ENCODE data around the gene SEC62. TPM values are rescaled to one million over a fixed set of nuclear protein-coding genes. Genes with fewer than 3 reads are reported as not detected.

The SEC62 gene
- total and polyA plus RNA-seq, 9 of the 15 experiments (the other 6 are each of a cell fraction or from before 2014, with no cell fraction given) = 34.5 to 152 (median 51.8) TPM

DNA sequence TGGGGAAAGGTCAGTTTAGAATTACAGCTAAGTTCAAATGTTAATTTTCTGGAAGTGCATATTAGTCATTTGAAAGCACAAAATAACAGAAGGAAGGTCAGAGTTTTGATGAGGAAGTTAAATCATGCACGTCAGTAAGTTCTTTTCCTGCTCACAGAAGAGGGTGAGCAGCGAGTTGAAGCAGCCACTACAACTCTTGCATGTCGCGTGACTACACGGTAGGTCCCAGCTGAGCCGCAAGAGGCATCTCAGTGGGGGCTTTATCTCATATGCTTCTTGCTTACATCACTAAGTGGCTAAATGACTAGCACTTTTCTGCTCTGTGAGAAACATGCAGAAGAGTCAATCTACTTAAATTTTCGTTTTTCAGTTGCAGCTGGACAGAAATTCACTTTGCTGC, 21.3 kb upstream of the SEC62 start (continued):
- TF ChIP-seq, protein P1, sequence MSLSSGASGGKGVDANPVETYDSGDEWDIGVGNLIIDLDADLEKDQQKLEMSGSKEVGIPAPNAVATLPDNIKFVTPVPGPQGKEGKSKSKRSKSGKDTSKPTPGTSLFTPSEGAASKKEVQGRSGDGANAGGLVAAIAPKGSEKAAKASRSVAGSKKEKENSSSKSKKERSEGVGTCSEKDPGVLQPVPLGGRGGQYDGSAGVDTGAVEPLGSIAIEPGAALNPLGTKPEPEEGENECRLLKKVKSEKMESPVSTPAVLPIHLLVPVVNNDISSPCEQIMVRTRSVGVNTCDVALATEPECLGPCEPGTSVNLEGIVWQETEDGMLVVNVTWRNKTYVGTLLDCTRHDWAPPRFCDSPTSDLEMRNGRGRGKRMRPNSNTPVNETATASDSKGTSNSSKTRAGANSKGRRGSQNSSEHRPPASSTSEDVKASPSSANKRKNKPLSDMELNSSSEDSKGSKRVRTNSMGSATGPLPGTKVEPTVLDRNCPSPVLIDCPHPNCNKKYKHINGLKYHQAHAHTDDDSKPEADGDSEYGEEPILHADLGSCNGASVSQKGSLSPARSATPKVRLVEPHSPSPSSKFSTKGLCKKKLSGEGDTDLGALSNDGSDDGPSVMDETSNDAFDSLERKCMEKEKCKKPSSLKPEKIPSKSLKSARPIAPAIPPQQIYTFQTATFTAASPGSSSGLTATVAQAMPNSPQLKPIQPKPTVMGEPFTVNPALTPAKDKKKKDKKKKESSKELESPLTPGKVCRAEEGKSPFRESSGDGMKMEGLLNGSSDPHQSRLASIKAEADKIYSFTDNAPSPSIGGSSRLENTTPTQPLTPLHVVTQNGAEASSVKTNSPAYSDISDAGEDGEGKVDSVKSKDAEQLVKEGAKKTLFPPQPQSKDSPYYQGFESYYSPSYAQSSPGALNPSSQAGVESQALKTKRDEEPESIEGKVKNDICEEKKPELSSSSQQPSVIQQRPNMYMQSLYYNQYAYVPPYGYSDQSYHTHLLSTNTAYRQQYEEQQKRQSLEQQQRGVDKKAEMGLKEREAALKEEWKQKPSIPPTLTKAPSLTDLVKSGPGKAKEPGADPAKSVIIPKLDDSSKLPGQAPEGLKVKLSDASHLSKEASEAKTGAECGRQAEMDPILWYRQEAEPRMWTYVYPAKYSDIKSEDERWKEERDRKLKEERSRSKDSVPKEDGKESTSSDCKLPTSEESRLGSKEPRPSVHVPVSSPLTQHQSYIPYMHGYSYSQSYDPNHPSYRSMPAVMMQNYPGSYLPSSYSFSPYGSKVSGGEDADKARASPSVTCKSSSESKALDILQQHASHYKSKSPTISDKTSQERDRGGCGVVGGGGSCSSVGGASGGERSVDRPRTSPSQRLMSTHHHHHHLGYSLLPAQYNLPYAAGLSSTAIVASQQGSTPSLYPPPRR (CRISPR knock-in tag; IDR thresholded peaks at IDR 0.05; ENCODE audit: borderline replicate concordance) = no peak
- TF ChIP-seq E2F1 (CRISPR knock-in tag; IDR thresholded peaks at IDR 0.05) (no peak), GTF3C2 (IDR thresholded peaks at IDR 0.05; ENCODE audit: borderline replicate concordance, extremely low read depth, insufficient read length) (no peak), HNRNPUL1 (IDR thresholded peaks at IDR 0.05; ENCODE audit: low read length) (no peak), ZNF146 (CRISPR knock-in tag; IDR thresholded peaks at IDR 0.05; ENCODE audit: unreplicated experiment) (no peak), SIN3B (IDR thresholded peaks at IDR 0.05; ENCODE audit: low read depth) (no peak), ZMIZ1 (IDR thresholded peaks at IDR 0.05; ENCODE audit: low read depth in 2 of 2, low read length in 2 of 2) (no peak), ELK3 (CRISPR knock-in tag; IDR thresholded peaks at IDR 0.05) (no peak), GATAD2A (IDR thresholded peaks at IDR 0.05) (no peak), TFAM (CRISPR knock-in tag; conservative IDR thresholded peaks at IDR 0.05) (no peak), RBM17 (IDR thresholded peaks at IDR 0.05; ENCODE audit: borderline replicate concordance, low read depth, low read length) (no peak), ASH1L (IDR thresholded peaks at IDR 0.05; ENCODE audit: borderline replicate concordance, low read depth, partially characterized antibody) (no peak)
- TF ChIP-seq, protein P2, sequence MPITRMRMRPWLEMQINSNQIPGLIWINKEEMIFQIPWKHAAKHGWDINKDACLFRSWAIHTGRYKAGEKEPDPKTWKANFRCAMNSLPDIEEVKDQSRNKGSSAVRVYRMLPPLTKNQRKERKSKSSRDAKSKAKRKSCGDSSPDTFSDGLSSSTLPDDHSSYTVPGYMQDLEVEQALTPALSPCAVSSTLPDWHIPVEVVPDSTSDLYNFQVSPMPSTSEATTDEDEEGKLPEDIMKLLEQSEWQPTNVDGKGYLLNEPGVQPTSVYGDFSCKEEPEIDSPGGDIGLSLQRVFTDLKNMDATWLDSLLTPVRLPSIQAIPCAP (CRISPR knock-in tag; IDR thresholded peaks at IDR 0.05; ENCODE audit: borderline replicate concordance) = no peak
